ENCODE results near the gene PRPS1.

DNA sequence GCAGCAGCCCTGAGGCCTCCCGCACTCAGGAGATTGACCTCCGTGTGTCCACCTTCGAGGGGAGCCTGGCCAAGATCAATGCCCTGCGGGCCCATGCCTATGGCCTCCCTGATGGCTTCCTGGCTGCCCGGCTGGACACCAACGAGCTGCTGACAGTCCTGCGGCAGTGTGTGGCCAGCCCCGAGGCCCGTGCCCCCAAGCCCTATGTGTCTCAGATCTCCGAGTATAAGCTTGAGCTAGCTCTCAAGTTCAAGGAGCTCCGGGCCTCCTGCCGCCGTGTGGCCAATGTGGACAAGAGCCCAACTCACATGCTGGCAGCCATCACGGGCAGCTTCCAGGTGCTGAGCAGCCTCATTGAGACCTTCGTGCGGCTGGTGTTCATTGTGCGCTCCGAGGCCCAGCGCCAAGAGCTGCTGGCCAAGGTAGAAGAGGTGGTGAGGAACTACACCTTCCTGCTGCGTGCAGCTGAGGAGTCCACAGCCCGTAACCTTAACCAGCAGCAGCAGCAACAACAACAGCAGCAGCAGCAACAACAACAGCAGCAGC lies 25.5 kb upstream of the PRPS1 start:
- TF ChIP-seq, protein P1, sequence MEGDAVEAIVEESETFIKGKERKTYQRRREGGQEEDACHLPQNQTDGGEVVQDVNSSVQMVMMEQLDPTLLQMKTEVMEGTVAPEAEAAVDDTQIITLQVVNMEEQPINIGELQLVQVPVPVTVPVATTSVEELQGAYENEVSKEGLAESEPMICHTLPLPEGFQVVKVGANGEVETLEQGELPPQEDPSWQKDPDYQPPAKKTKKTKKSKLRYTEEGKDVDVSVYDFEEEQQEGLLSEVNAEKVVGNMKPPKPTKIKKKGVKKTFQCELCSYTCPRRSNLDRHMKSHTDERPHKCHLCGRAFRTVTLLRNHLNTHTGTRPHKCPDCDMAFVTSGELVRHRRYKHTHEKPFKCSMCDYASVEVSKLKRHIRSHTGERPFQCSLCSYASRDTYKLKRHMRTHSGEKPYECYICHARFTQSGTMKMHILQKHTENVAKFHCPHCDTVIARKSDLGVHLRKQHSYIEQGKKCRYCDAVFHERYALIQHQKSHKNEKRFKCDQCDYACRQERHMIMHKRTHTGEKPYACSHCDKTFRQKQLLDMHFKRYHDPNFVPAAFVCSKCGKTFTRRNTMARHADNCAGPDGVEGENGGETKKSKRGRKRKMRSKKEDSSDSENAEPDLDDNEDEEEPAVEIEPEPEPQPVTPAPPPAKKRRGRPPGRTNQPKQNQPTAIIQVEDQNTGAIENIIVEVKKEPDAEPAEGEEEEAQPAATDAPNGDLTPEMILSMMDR (IDR thresholded peaks at IDR 0.05), result no peak
- no peak for TF ChIP-seq EZH2phosphoT487 (IDR thresholded peaks at IDR 0.05)
- no peak for TF ChIP-seq EZH2 (IDR thresholded peaks at IDR 0.05)
